Measurements from ENCODE around the gene RUNDC1.

RUNDC1 gene

GRCh38 chr17:43003542-43004172 lies 23.3 kb downstream of the RUNDC1 start:
- TF ChIP-seq FOXP2 (optimal IDR thresholded peaks at IDR 0.05; ENCODE audit: borderline replicate concordance, extremely low read depth, extremely low read length, insufficient read depth) = no peak
- no peak for TF ChIP-seq REST (IDR thresholded peaks at IDR 0.05; ENCODE audit: insufficient read depth in 1 of 2, low read depth in 2 of 2, low read length in 2 of 2)
- TF ChIP-seq TAF1 (IDR thresholded peaks at IDR 0.05; ENCODE audit: borderline replicate concordance, insufficient read depth, low read length) = no peak
- no peak; the same call in none of the 2 replicates for TF ChIP-seq POLR2AphosphoS5 (IDR thresholded peaks at IDR 0.05; ENCODE audit: low read depth, low read length)
- no peak; the same call in 1 of the 2 replicates for TF ChIP-seq SIN3A (IDR thresholded peaks at IDR 0.05; ENCODE audit: borderline replicate concordance, insufficient read depth, low read length)

GRCh38 chr17:43006639-43007551 lies 26.5 kb downstream of the RUNDC1 start, which contains the start of gene IFI35:
Gene IFI35 (plus strand): TSS chr17:43006784. CDS start chr17:43006948, 164 bp downstream.
- TF ChIP-seq FOXP2 (optimal IDR thresholded peaks at IDR 0.05; ENCODE audit: borderline replicate concordance, extremely low read depth, extremely low read length, insufficient read depth) (no peak), SIN3A (IDR thresholded peaks at IDR 0.05; ENCODE audit: borderline replicate concordance, insufficient read depth, low read length) (no peak), POLR2AphosphoS5 (IDR thresholded peaks at IDR 0.05; ENCODE audit: low read depth, low read length) (peak; percentile 65), TAF1 (IDR thresholded peaks at IDR 0.05; ENCODE audit: borderline replicate concordance, insufficient read depth, low read length) (no peak), REST (IDR thresholded peaks at IDR 0.05; ENCODE audit: insufficient read depth in 1 of 2, low read depth in 2 of 2, low read length in 2 of 2) (no peak)

GRCh38 chr17:43010667-43011308 lies 30.4 kb downstream of the RUNDC1 start:
- TF ChIP-seq SIN3A (IDR thresholded peaks at IDR 0.05; ENCODE audit: borderline replicate concordance, insufficient read depth, low read length) (no peak), FOXP2 (optimal IDR thresholded peaks at IDR 0.05; ENCODE audit: borderline replicate concordance, extremely low read depth, extremely low read length, insufficient read depth) (no peak)

- TF ChIP-seq FOXP2 (optimal IDR thresholded peaks at IDR 0.05; ENCODE audit: borderline replicate concordance, extremely low read depth, extremely low read length, insufficient read depth) (no peak), TAF1 (IDR thresholded peaks at IDR 0.05; ENCODE audit: borderline replicate concordance, insufficient read depth, low read length) (no peak), REST (IDR thresholded peaks at IDR 0.05; ENCODE audit: insufficient read depth in 1 of 2, low read depth in 2 of 2, low read length in 2 of 2) (no peak), POLR2AphosphoS5 (IDR thresholded peaks at IDR 0.05; ENCODE audit: low read depth, low read length) (no peak), SIN3A (IDR thresholded peaks at IDR 0.05; ENCODE audit: borderline replicate concordance, insufficient read depth, low read length) (no peak)
Observed at GRCh38 chr17:43011728-43012472, 31.5 kb downstream of the RUNDC1 start.

- TF ChIP-seq SIN3A (IDR thresholded peaks at IDR 0.05; ENCODE audit: borderline replicate concordance, insufficient read depth, low read length) (no peak), POLR2AphosphoS5 (IDR thresholded peaks at IDR 0.05; ENCODE audit: low read depth, low read length) (no peak), TAF1 (IDR thresholded peaks at IDR 0.05; ENCODE audit: borderline replicate concordance, insufficient read depth, low read length) (no peak), REST (IDR thresholded peaks at IDR 0.05; ENCODE audit: insufficient read depth in 1 of 2, low read depth in 2 of 2, low read length in 2 of 2) (no peak), FOXP2 (optimal IDR thresholded peaks at IDR 0.05; ENCODE audit: borderline replicate concordance, extremely low read depth, extremely low read length, insufficient read depth) (no peak)
Observed at GRCh38 chr17:43013296-43013695, 32.9 kb downstream of the RUNDC1 start.

All from PFSK-1 (cell line).